HEK293 (cell line): ENCODE results near the gene MBD4.

ENCODE experiments used
- ZBTB8A ChIP-seq: fragments of 450-650 bp; formaldehyde crosslinking; IDR thresholded peaks from 2 replicates; pipeline ENCODE4 v1.5.1; 2016; ENCODE audit warnings: missing biosample characterization, missing genetic modification characterization
- ZNF514 ChIP-seq: fragments of 450-650 bp; formaldehyde crosslinking; IDR thresholded peaks from 2 replicates; pipeline ENCODE4 v1.5.1; 2016; ENCODE audit warnings: missing biosample characterization, missing genetic modification characterization
- TF ChIP-seq, protein P1 (sequence below): fragments of 450-650 bp; formaldehyde crosslinking; IDR thresholded peaks from 2 replicates; pipeline ENCODE4 v1.5.1; 2016; ENCODE audit warnings: missing biosample characterization, missing genetic modification characterization
- TF ChIP-seq, protein P2 (sequence below): fragments of 450-650 bp; formaldehyde crosslinking; IDR thresholded peaks from 2 replicates; pipeline ENCODE4 v1.5.1; 2016; ENCODE audit warnings: missing biosample characterization, missing genetic modification characterization
- TF ChIP-seq, protein P3 (sequence below): fragments of 450-650 bp; formaldehyde crosslinking; IDR thresholded peaks from 2 replicates; pipeline ENCODE4 v1.5.1; 2016; ENCODE audit warnings: missing biosample characterization, missing genetic modification characterization
- TF ChIP-seq, protein P4 (sequence below): fragments of 450-650 bp; formaldehyde crosslinking; IDR thresholded peaks from 2 replicates; pipeline ENCODE4 v1.5.1; 2016; ENCODE audit warnings: missing biosample characterization, missing genetic modification characterization

DNA sequence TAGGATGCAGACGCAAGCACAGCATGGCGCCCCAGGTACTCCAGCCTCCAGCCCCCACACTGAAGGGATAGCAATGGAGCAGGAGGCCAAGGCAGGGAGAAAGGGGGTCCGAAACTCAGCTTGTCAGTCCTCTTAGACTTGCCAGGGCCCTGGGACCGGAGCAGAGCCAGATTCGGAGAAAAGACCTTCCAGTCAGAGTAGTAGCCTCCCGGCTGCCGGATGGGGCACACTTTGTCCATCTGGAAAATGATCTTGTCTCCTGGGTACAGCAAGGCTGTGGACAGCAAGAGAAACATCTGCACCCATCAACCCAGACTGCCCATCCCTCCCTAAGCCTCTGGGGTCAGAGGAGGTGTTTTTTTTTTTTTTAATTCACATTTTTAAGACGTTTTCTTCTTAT, 35.6 kb downstream of the MBD4 start:
- TF ChIP-seq, protein P1, sequence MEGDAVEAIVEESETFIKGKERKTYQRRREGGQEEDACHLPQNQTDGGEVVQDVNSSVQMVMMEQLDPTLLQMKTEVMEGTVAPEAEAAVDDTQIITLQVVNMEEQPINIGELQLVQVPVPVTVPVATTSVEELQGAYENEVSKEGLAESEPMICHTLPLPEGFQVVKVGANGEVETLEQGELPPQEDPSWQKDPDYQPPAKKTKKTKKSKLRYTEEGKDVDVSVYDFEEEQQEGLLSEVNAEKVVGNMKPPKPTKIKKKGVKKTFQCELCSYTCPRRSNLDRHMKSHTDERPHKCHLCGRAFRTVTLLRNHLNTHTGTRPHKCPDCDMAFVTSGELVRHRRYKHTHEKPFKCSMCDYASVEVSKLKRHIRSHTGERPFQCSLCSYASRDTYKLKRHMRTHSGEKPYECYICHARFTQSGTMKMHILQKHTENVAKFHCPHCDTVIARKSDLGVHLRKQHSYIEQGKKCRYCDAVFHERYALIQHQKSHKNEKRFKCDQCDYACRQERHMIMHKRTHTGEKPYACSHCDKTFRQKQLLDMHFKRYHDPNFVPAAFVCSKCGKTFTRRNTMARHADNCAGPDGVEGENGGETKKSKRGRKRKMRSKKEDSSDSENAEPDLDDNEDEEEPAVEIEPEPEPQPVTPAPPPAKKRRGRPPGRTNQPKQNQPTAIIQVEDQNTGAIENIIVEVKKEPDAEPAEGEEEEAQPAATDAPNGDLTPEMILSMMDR, result no peak
- TF ChIP-seq ZNF514 (no peak), ZBTB8A (tag by site-specific recombination) (no peak)
- TF ChIP-seq, protein P2, sequence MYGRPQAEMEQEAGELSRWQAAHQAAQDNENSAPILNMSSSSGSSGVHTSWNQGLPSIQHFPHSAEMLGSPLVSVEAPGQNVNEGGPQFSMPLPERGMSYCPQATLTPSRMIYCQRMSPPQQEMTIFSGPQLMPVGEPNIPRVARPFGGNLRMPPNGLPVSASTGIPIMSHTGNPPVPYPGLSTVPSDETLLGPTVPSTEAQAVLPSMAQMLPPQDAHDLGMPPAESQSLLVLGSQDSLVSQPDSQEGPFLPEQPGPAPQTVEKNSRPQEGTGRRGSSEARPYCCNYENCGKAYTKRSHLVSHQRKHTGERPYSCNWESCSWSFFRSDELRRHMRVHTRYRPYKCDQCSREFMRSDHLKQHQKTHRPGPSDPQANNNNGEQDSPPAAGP (tag by site-specific recombination), result no peak
- TF ChIP-seq, protein P3, sequence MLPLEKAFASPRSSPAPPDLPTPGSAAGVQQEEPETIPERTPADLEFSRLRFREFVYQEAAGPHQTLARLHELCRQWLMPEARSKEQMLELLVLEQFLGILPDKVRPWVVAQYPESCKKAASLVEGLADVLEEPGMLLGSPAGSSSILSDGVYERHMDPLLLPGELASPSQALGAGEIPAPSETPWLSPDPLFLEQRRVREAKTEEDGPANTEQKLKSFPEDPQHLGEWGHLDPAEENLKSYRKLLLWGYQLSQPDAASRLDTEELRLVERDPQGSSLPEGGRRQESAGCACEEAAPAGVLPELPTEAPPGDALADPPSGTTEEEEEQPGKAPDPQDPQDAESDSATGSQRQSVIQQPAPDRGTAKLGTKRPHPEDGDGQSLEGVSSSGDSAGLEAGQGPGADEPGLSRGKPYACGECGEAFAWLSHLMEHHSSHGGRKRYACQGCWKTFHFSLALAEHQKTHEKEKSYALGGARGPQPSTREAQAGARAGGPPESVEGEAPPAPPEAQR (tag by site-specific recombination), result no peak
- TF ChIP-seq, protein P4, sequence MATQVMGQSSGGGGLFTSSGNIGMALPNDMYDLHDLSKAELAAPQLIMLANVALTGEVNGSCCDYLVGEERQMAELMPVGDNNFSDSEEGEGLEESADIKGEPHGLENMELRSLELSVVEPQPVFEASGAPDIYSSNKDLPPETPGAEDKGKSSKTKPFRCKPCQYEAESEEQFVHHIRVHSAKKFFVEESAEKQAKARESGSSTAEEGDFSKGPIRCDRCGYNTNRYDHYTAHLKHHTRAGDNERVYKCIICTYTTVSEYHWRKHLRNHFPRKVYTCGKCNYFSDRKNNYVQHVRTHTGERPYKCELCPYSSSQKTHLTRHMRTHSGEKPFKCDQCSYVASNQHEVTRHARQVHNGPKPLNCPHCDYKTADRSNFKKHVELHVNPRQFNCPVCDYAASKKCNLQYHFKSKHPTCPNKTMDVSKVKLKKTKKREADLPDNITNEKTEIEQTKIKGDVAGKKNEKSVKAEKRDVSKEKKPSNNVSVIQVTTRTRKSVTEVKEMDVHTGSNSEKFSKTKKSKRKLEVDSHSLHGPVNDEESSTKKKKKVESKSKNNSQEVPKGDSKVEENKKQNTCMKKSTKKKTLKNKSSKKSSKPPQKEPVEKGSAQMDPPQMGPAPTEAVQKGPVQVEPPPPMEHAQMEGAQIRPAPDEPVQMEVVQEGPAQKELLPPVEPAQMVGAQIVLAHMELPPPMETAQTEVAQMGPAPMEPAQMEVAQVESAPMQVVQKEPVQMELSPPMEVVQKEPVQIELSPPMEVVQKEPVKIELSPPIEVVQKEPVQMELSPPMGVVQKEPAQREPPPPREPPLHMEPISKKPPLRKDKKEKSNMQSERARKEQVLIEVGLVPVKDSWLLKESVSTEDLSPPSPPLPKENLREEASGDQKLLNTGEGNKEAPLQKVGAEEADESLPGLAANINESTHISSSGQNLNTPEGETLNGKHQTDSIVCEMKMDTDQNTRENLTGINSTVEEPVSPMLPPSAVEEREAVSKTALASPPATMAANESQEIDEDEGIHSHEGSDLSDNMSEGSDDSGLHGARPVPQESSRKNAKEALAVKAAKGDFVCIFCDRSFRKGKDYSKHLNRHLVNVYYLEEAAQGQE (tag by site-specific recombination), result no peak
